ENCODE measurements around the gene WFIKKN1. TPM values are rescaled to one million over a fixed set of nuclear protein-coding genes. Genes with fewer than 3 reads are reported as not detected.
A peak's percentile ranks its signal among the peaks of the same experiment; 100 is the strongest.

WFIKKN1 gene
- polyA plus RNA-seq, 3 donors, result 0.76 TPM; not detected in 2

DNA sequence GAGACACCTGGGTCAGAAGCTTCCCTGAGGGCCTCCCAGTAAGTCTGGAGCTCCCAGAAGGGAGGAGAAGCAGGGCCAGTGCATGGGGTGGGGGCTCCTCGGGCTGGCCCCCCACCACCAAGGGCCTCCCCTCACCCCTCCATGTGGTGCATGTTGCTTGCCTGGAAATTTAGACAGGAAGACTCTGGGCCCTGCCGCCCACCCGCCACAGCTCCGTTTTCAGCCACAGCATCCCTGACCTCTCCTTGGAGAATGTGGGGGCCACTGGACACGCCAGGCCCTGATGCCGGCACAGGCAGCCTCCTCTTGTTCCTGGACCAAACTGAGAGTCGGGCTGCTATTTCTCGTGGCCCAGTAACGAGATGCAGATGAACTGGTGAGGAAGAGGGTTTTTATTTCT, 8.1 kb downstream of the WFIKKN1 start:
- Mint-ChIP-seq H3K27me3 (ENCODE audit: low read depth in 3 of 3) (peaks cover 0 to 6% (median 0%) of the 10 kb centered on the region in 3 donors), H3K4me3 (no peak overlapping the region), H3K36me3 (peaks cover 2 to 3% of the 10 kb centered on the region in 2 donors), H3K9me3 (no peaks in the 10 kb centered on the region), H3K27ac (peak overlapping the region in 1 of 7 donors; percentile 82), H3K4me1 (peaks cover 27% of the 10 kb centered on the region)
- intact Hi-C loops (cut with micrococcal nuclease), result loop anchor here (5.0 kb wide), 2 partner anchors 43 to 112 kb away; partner anchors contain the start of genes CAPN15 (in 2 of the 2), JMJD8 (in 1 of the 2) and STUB1 (in 1 of the 2)
- Histone ChIP-seq H3K4me1 (ENCODE audit: control insufficient read depth in 1 of 2, insufficient read depth in 2 of 2, low read length in 2 of 2) (peaks cover 46 to 62% of the 10 kb centered on the region in 2 donors), H3K9me3 (replicated peaks in 1 of 2; ENCODE audit: control insufficient read depth in 1 of 2, insufficient read depth in 1 of 2, low read length in 2 of 2) (no peaks in the 10 kb centered on the region), H3K9ac (ENCODE audit: insufficient read depth, low read length, poor library complexity, severe bottlenecking) (no peak overlapping the region), H4K20me1 (ENCODE audit: insufficient read depth, low read length) (peaks cover 27% of the 10 kb centered on the region), H3K36me3 (replicated peaks in 1 of 2; ENCODE audit: control insufficient read depth in 1 of 2, insufficient read depth in 2 of 2, low read length in 2 of 2) (peaks cover 0 to 3% of the 10 kb centered on the region in 2 donors), H3K27me3 (ENCODE audit: control insufficient read depth in 2 of 2, insufficient read depth in 2 of 2, low read length in 2 of 2) (no peaks in the 10 kb centered on the region), H3K4me3 (replicated peaks in 1 of 3; ENCODE audit: low read depth in 2 of 3, low read length in 3 of 3) (no peak overlapping the region), H3K27ac (ENCODE audit: low read depth in 1 of 2, low read length in 2 of 2) (no peak overlapping the region), H3K4me2 (replicated peaks; ENCODE audit: extremely low read depth, low read length, poor library complexity, severe bottlenecking) (no peak overlapping the region), H2AFZ (ENCODE audit: insufficient read depth, low read depth, low read length, poor library complexity, severe bottlenecking) (no peak overlapping the region), H3K79me2 (ENCODE audit: insufficient read depth, low read length) (peaks cover 32% of the 10 kb centered on the region)
- TF ChIP-seq, protein P1, sequence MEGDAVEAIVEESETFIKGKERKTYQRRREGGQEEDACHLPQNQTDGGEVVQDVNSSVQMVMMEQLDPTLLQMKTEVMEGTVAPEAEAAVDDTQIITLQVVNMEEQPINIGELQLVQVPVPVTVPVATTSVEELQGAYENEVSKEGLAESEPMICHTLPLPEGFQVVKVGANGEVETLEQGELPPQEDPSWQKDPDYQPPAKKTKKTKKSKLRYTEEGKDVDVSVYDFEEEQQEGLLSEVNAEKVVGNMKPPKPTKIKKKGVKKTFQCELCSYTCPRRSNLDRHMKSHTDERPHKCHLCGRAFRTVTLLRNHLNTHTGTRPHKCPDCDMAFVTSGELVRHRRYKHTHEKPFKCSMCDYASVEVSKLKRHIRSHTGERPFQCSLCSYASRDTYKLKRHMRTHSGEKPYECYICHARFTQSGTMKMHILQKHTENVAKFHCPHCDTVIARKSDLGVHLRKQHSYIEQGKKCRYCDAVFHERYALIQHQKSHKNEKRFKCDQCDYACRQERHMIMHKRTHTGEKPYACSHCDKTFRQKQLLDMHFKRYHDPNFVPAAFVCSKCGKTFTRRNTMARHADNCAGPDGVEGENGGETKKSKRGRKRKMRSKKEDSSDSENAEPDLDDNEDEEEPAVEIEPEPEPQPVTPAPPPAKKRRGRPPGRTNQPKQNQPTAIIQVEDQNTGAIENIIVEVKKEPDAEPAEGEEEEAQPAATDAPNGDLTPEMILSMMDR (IDR thresholded peaks at IDR 0.05), result no peak
- 83% methylated on average over 1 of the region's 9 CpGs for WGBS (ENCODE audit: insufficient coverage)
- no peak for DNase-seq

DNA sequence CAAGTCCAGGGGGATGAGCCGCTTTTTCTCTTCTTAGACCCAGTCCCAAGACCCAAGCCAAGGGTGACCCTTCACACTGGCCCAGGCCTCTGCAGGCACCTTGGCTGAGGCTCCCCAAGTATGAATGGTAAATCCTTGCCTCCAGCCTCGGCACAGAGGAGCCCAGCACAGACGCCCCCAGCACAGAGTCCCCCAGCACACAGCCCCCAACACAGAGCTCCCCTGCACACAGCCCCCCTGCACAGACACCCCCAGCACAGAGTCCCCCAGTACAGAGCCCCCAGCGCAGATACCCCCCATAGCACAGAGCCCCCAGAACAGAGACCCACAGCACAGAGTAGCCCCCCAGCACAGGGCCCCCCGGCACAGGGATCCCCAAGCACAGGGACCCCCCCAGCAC, 9.8 kb downstream of the WFIKKN1 start:
- H3K9me3 ChIP-seq (replicated peaks in 1 of 2; ENCODE audit: control insufficient read depth in 1 of 2, insufficient read depth in 1 of 2, low read length in 2 of 2), result no peaks in the 10 kb centered on the region
- peaks cover 38 to 57% of the 10 kb centered on the region in 2 donors for H3K4me1 ChIP-seq (ENCODE audit: control insufficient read depth in 1 of 2, insufficient read depth in 2 of 2, low read length in 2 of 2)
- peak overlapping the region; percentile 77 for H3K4me2 ChIP-seq (replicated peaks; ENCODE audit: extremely low read depth, low read length, poor library complexity, severe bottlenecking)
- peak overlapping the region in 1 of 3 experiments; percentile 78 for H3K4me3 ChIP-seq (replicated peaks in 1 of 3; ENCODE audit: low read depth in 2 of 3, low read length in 3 of 3)
- peaks cover 33% of the 10 kb centered on the region for H3K4me1 Mint-ChIP-seq
- H3K9ac ChIP-seq (ENCODE audit: insufficient read depth, low read length, poor library complexity, severe bottlenecking), result peak overlapping the region; percentile 81
- no peak overlapping the region for H3K4me3 Mint-ChIP-seq
- no peak overlapping the region for H2AFZ ChIP-seq (ENCODE audit: insufficient read depth, low read depth, low read length, poor library complexity, severe bottlenecking)
- H3K27me3 ChIP-seq (ENCODE audit: control insufficient read depth in 2 of 2, insufficient read depth in 2 of 2, low read length in 2 of 2), result no peaks in the 10 kb centered on the region
- H3K36me3 ChIP-seq (replicated peaks in 1 of 2; ENCODE audit: control insufficient read depth in 1 of 2, insufficient read depth in 2 of 2, low read length in 2 of 2), result no peaks in the 10 kb centered on the region
- H3K27ac Mint-ChIP-seq, result no peak overlapping the region
- WGBS (ENCODE audit: insufficient coverage), result 100% methylated on average over 1 of the region's 5 CpGs
- peaks cover 24% of the 10 kb centered on the region for H3K79me2 ChIP-seq (ENCODE audit: insufficient read depth, low read length)
- H3K9me3 Mint-ChIP-seq, result no peaks in the 10 kb centered on the region
- H3K27me3 Mint-ChIP-seq (ENCODE audit: low read depth in 3 of 3), result peaks cover 0 to 6% (median 0%) of the 10 kb centered on the region in 3 donors
- TF ChIP-seq, protein P1 (IDR thresholded peaks at IDR 0.05), result no peak
- peaks cover 5 to 7% of the 10 kb centered on the region in 2 donors for H3K36me3 Mint-ChIP-seq
- DNase-seq, result no peak
- no peak overlapping the region for H3K27ac ChIP-seq (ENCODE audit: low read depth in 1 of 2, low read length in 2 of 2)
- H4K20me1 ChIP-seq (ENCODE audit: insufficient read depth, low read length), result peaks cover 22% of the 10 kb centered on the region
- intact Hi-C loops (cut with micrococcal nuclease), result no loop called here
